HepG2 (cell line): ENCODE results near the gene NEK7. TPM values are rescaled to one million over a fixed set of nuclear protein-coding genes. Genes with fewer than 3 reads are reported as not detected.

ENCODE experiments used
- ATAC-seq: fragments of 200-7000 bp; cut with Tn5 transposase; 3 replicates; pipeline ENCODE4 v1.9.1; 2020; ENCODE audit warnings: mild to moderate bottlenecking, moderate library complexity
- BruUV-seq: library from RNA; stranded (reverse); fragments of 400-500 nt; replicated peaks from 2 replicates; lab custom pipeline; 2021; lab: Mats Ljungman, UMichigan
- CTCF ChIA-PET: fragments of 300-600 bp; formaldehyde crosslinking; extraction: SDS; loops from one replicate; lab custom pipeline; 2021; ENCODE audit warnings: low total read pairs, inconsistent platforms, low intra/inter-chr PET ratio; lab: Yijun Ruan, JAX
- POLR2A ChIA-PET: fragments of 350-600 bp; sonication (Branson Sonifier 250); formaldehyde crosslinking; loops from one replicate; lab custom pipeline; 2020; ENCODE audit warnings: antibody characterized with exemption, inconsistent platforms; lab: Yijun Ruan, JAX
- DNase-seq: peaks from one replicate; pipeline ENCODE4 v3.0.0-alpha.2; 2015; ENCODE audit warnings: low spot score
- FAIRE-seq: peaks from 3 replicates; lab custom pipeline; 2011; peaks lifted over from hg19 to GRCh38; lab: Jason Lieb, UNC
- H2AFZ ChIP-seq: one replicate; pipeline ENCODE4 v1.6.1; 2011; ENCODE audit warnings: low read length, inconsistent platforms
- H3K27ac ChIP-seq: fragments of 300-600 bp; 3 replicates; pipeline ENCODE4 v1.8.0; 2011; ENCODE audit warnings: mixed run types, mild to moderate bottlenecking, mixed read lengths, low read length, inconsistent platforms; ENCODE audit not compliant: insufficient read depth; ENCODE audit errors: extremely low read length
- H3K27me3 ChIP-seq, 2 experiments: fragments of 200-600 bp in 1 of 2; 2 replicates in 1 of 2; 3 replicates in 1 of 2; pipeline versions ENCODE4 v1.6.0 to v1.8.0; 2011; ENCODE audit warnings: low read length in 2 of 2, mild to moderate bottlenecking in 2 of 2, moderate library complexity in 2 of 2, inconsistent platforms in 1 of 2; ENCODE audit not compliant: insufficient read depth in 2 of 2, control insufficient read depth in 1 of 2
- H3K36me3 ChIP-seq, 2 experiments: fragments of 200-600 bp in 1 of 2; replicated peaks in 1 of 2; 2 replicates in 1 of 2; 3 replicates in 1 of 2; pipeline versions ENCODE4 v1.5.1 to v1.8.0; 2011; ENCODE audit warnings: low read length in 2 of 2, inconsistent platforms in 1 of 2; ENCODE audit not compliant: insufficient read depth in 2 of 2, control insufficient read depth in 1 of 2
- H3K4me1 ChIP-seq: 2 replicates; pipeline ENCODE4 v1.5.1; 2012; ENCODE audit warnings: low read length, inconsistent platforms; ENCODE audit not compliant: insufficient read depth
- H3K4me2 ChIP-seq: 2 replicates; pipeline ENCODE4 v1.6.0; 2011; ENCODE audit warnings: low read depth, low read length, inconsistent platforms
- H3K4me3 ChIP-seq, 3 experiments: fragments of 200-600 bp in 1 of 3; sonication (generic), shearing (Covaris generic) in 1 of 3; replicated peaks in 1 of 3; 2 replicates each; pipeline ENCODE4 v1.5.1; 2011 to 2016; ENCODE audit warnings: low read length in 3 of 3, inconsistent platforms in 2 of 3, low read depth in 2 of 3, mild to moderate bottlenecking in 2 of 3, control low read depth in 1 of 3, mixed read lengths in 1 of 3; ENCODE audit not compliant: insufficient read depth in 1 of 3
- H3K79me2 ChIP-seq: one replicate; pipeline ENCODE4 v1.6.1; 2011; ENCODE audit warnings: low read length, inconsistent platforms; ENCODE audit not compliant: insufficient read depth
- H3K9ac ChIP-seq: 2 replicates; pipeline ENCODE4 v1.6.0; 2011; ENCODE audit warnings: mild to moderate bottlenecking, low read depth, low read length, inconsistent platforms; ENCODE audit not compliant: insufficient read depth
- H3K9me3 ChIP-seq: 2 replicates; pipeline ENCODE4 v1.5.1; 2012; ENCODE audit warnings: mild to moderate bottlenecking, low read length
- H4K20me1 ChIP-seq: 2 replicates; pipeline ENCODE4 v1.6.0; 2011; ENCODE audit warnings: inconsistent platforms, mild to moderate bottlenecking, low read length, moderate library complexity; ENCODE audit not compliant: insufficient read depth
- ARID2 ChIP-seq: sonication (generic); formaldehyde crosslinking; IDR thresholded peaks from 2 replicates; pipeline ENCODE4 v1.8.1; 2022; ENCODE audit warnings: mild to moderate bottlenecking, missing genetic modification reagents, borderline replicate concordance
- ARID3A ChIP-seq: IDR thresholded peaks from 2 replicates; pipeline ENCODE4 v1.6.1; 2012; ENCODE audit warnings: low read depth, low read length, improper control_type of control experiment
- CHD4 ChIP-seq: fragments of 200-600 bp; sonication (generic); IDR thresholded peaks from 2 replicates; pipeline ENCODE4 v1.7.0; 2017; ENCODE audit warnings: mild to moderate bottlenecking, low read length, borderline replicate concordance
- DMAP1 ChIP-seq: IDR thresholded peaks from 2 replicates; pipeline ENCODE4 v1.6.1; 2016
- RAD21 ChIP-seq: fragments of 450-650 bp; formaldehyde crosslinking; IDR thresholded peaks from 2 replicates; pipeline ENCODE4 v1.5.0; 2020; ENCODE audit warnings: mild to moderate bottlenecking
- SETDB1 ChIP-seq: sonication (generic); formaldehyde crosslinking; IDR thresholded peaks from 2 replicates; pipeline ENCODE4 v1.5.1; 2020; ENCODE audit warnings: missing genetic modification reagents, mild to moderate bottlenecking, borderline replicate concordance
- SIN3B ChIP-seq: fragments of 150-350 bp; IDR thresholded peaks from 2 replicates; pipeline ENCODE4 v1.6.1; 2014; ENCODE audit warnings: low read length
- TEAD3 ChIP-seq: optimal IDR thresholded peaks from 2 replicates; pipeline ENCODE3; 2016; ENCODE audit warnings: borderline replicate concordance
- ZFP82 ChIP-seq: sonication (generic); formaldehyde crosslinking; IDR thresholded peaks from 2 replicates; pipeline ENCODE4 v1.5.1; 2020; ENCODE audit warnings: mild to moderate bottlenecking, missing genetic modification reagents, borderline replicate concordance
- ZNF264 ChIP-seq: sonication (generic); formaldehyde crosslinking; IDR thresholded peaks from 2 replicates; pipeline ENCODE4 v1.4.0; 2020; ENCODE audit warnings: missing genetic modification reagents
- ZNF333 ChIP-seq: sonication (generic); formaldehyde crosslinking; IDR thresholded peaks from 2 replicates; pipeline ENCODE4 v1.4.0; 2020; ENCODE audit warnings: mild to moderate bottlenecking, missing genetic modification reagents, borderline replicate concordance
- ZNF335 ChIP-seq: sonication (generic); formaldehyde crosslinking; IDR thresholded peaks from 2 replicates; pipeline ENCODE4 v1.4.0; 2020; ENCODE audit warnings: missing genetic modification reagents
- WGBS: methylation state at CpG from one replicate; pipeline ENCODE4 v1.1.6; 2017; ENCODE audit warnings: low lambda C conversion rate; 5-methylcytosine and 5-hydroxymethylcytosine counted together
- in situ Hi-C: cut with HindIII; loops from 2 replicates; pipeline ENCODE4 v1.10.0; 2017; ENCODE audit warnings: low pct_unique_long_range_greater_than_20kb; ENCODE audit not compliant: extremely low pct_ligation_motif_present
- intact Hi-C: fragments of 100-400 bp; cut with micrococcal nuclease; formaldehyde crosslinking; loops from one replicate; pipeline ENCODE4 v1.10.0; 2022; ENCODE audit not compliant: unreplicated experiment
- polyA plus RNA-seq, 8 experiments: library from polyadenylated mRNA; depleted of rRNA in 3 of 8; stranded (reverse) in 7 of 8; unstranded in 1 of 8; fragments of >200 nt; fragmentation: Illumina TruSeq in 4 of 8; extraction: Trizol in 4 of 8; gene quantifications; 2 replicates each; pipeline versions ENCODE4 v1.2.1 to v1.2.3, GENCODE V29; 2011 to 2016; ENCODE audit warnings: low read depth in 4 of 8, missing spikeins in 1 of 8, mixed read lengths in 1 of 8; ENCODE audit not compliant: insufficient read depth in 1 of 8
- total RNA-seq, 5 experiments: library from RNA; depleted of rRNA; stranded (reverse); fragments of >200 nt; fragmentation: Illumina TruSeq; extraction: Trizol; gene quantifications; 2 replicates each; pipeline ENCODE4 v1.2.3, GENCODE V29; 2016; ENCODE audit warnings: low read depth in 1 of 5
- TF ChIP-seq, protein P1 (sequence below): sonication (generic); formaldehyde crosslinking; IDR thresholded peaks from 2 replicates; pipeline ENCODE4 v1.5.1; 2020; ENCODE audit warnings: missing genetic modification reagents, mild to moderate bottlenecking, borderline replicate concordance

The NEK7 gene
- total and polyA plus RNA-seq, 2 of the 13 experiments (the other 11 are each of a cell fraction or from before 2014, with no cell fraction given) = 18.1 to 19.2 TPM

- CTCF ChIA-PET = no interaction called here
These were observed 1.5 kb upstream of the NEK7 start for GRCh38 chr1:198155253-198155652.

GRCh38 chr1:198156111-198156744, 570 bp upstream of the NEK7 start:
- intact Hi-C loops = loop anchor here (5.0 to 10.0 kb wide), 6 partner anchors 66 to 981 kb away; no protein-coding TSS in a partner anchor
- POLR2A ChIA-PET = interaction anchor here (0.7 to 1.1 kb wide), 2 partner anchors 50 to 159 kb away, joined by 3 to 4 read pairs; no protein-coding TSS in a partner anchor
- Histone ChIP-seq H3K4me1 (peaks cover 26% of the 10 kb centered on the region), H3K4me2 (peak overlapping the region; percentile 93), H3K79me2 (peaks cover 34% of the 10 kb centered on the region), H2AFZ (peak overlapping the region; percentile 91), H3K4me3 (peak overlapping the region; percentile 51 to 90 (median 85)), H3K27ac (peak overlapping the region; percentile 82), H3K9ac (peak overlapping the region; percentile 85), H3K9me3 (no peaks in the 10 kb centered on the region), H4K20me1 (no peaks in the 10 kb centered on the region), H3K36me3 (no peaks in the 10 kb centered on the region), H3K27me3 (no peaks in the 10 kb centered on the region; a peak in 1 of 5 replicates)
- in situ Hi-C loops = no loop called here
- FAIRE-seq = peak; percentile 82
- BruUV-seq = TSS peak; percentile 77
- 2% methylated on average over 13 of the region's 13 CpGs for WGBS
- CTCF ChIA-PET = no interaction called here
- DNase-seq = peak; percentile 60
- peak; percentile 21 for ATAC-seq
- peak; percentile 20; the same call in 1 of the 2 replicates for TF ChIP-seq RAD21 (CRISPR knock-in tag)
- peak; percentile 47 for TF ChIP-seq TEAD3 (CRISPR knock-in tag)
- TF ChIP-seq ZFP82 (CRISPR knock-in tag) = 0 out of 2 replicates have a peak, but pooled peaks have one; percentile 14
- peak; percentile 58; the same call in 1 of the 2 replicates for TF ChIP-seq ARID2 (CRISPR knock-in tag)
- TF ChIP-seq DMAP1 = peak; percentile 1; the same call in 1 of the 2 replicates
- 0 out of 2 replicates have a peak, but pooled peaks have one; percentile 23 for TF ChIP-seq CHD4
- no peak for TF ChIP-seq ZNF333
- TF ChIP-seq SIN3B = no peak
- TF ChIP-seq ARID3A = 0 out of 2 replicates have a peak, but pooled peaks have one; percentile 40
- 0 out of 2 replicates have a peak, but pooled peaks have one; percentile 48 for TF ChIP-seq SETDB1
- no peak for TF ChIP-seq ZNF335 (CRISPR knock-in tag)

More at GRCh38 chr1:198155253-198155652, 1.5 kb upstream of the NEK7 start:
- H3K4me2 ChIP-seq = no peak overlapping the region; the same call in 1 of the 2 replicates
- H3K27me3 ChIP-seq = no peaks in the 10 kb centered on the region; a peak in 1 of 5 replicates
- 28% methylated on average over 5 of the region's 5 CpGs for WGBS
- H3K4me3 ChIP-seq = no peak overlapping the region
- FAIRE-seq (no peak), DNase-seq (no peak)
- H3K27ac ChIP-seq = no peak overlapping the region
- no peaks in the 10 kb centered on the region for H4K20me1 ChIP-seq
- TF ChIP-seq, protein P1, sequence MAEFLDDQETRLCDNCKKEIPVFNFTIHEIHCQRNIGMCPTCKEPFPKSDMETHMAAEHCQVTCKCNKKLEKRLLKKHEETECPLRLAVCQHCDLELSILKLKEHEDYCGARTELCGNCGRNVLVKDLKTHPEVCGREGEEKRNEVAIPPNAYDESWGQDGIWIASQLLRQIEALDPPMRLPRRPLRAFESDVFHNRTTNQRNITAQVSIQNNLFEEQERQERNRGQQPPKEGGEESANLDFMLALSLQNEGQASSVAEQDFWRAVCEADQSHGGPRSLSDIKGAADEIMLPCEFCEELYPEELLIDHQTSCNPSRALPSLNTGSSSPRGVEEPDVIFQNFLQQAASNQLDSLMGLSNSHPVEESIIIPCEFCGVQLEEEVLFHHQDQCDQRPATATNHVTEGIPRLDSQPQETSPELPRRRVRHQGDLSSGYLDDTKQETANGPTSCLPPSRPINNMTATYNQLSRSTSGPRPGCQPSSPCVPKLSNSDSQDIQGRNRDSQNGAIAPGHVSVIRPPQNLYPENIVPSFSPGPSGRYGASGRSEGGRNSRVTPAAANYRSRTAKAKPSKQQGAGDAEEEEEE (CRISPR knock-in tag) = no peak
- no peak for TF ChIP-seq ZNF264 (CRISPR knock-in tag)
- TF ChIP-seq, all 625 proteins: peak for 0
- no peak for ATAC-seq
- no peak overlapping the region for H3K9ac ChIP-seq
- H2AFZ ChIP-seq = no peak overlapping the region
- H3K36me3 ChIP-seq = no peaks in the 10 kb centered on the region
- in situ Hi-C loops = no loop called here
- no TSS peak for BruUV-seq
- POLR2A ChIA-PET = no interaction called here
- intact Hi-C loops = loop anchor here (5.0 to 10.0 kb wide), 6 partner anchors 67 to 980 kb away; no protein-coding TSS in a partner anchor
- H3K79me2 ChIP-seq = peaks cover 24% of the 10 kb centered on the region
- peaks cover 17% of the 10 kb centered on the region for H3K4me1 ChIP-seq
- H3K9me3 ChIP-seq = no peaks in the 10 kb centered on the region
